Type B pancreatic cell (in vitro differentiated cells): ENCODE results near the gene AJM1. TPM values are rescaled to one million over a fixed set of nuclear protein-coding genes. Genes with fewer than 3 reads are reported as not detected.
A peak's percentile ranks its signal among the peaks of the same experiment; 100 is the strongest.

Experiments
- DNase-seq: peaks from one replicate; pipeline ENCODE4 v3.0.0; 2021; ENCODE audit warnings: mixed read lengths; ENCODE audit not compliant: unreplicated experiment; ENCODE audit errors: extremely low spot score
- H3K27ac Mint-ChIP-seq: 2 replicates; pipeline ENCODE4 v1.8.0; 2021; ENCODE audit warnings: mild to moderate bottlenecking, mixed read lengths
- H3K27me3 Mint-ChIP-seq: 2 replicates; pipeline ENCODE4 v1.8.0; 2021; ENCODE audit warnings: mixed read lengths
- H3K36me3 Mint-ChIP-seq: 2 replicates; pipeline ENCODE4 v1.8.0; 2021; ENCODE audit warnings: mixed read lengths
- H3K4me1 Mint-ChIP-seq: one replicate; pipeline ENCODE4 v1.8.0; 2021; ENCODE audit warnings: mixed read lengths; ENCODE audit not compliant: unreplicated experiment
- H3K4me3 Mint-ChIP-seq: 2 replicates; pipeline ENCODE4 v1.8.0; 2021; ENCODE audit warnings: mild to moderate bottlenecking, mixed read lengths
- H3K9me3 Mint-ChIP-seq: 2 replicates; pipeline ENCODE4 v1.8.0; 2021; ENCODE audit warnings: mixed read lengths
- microRNA-seq: library from miRNA; unstranded; fragments of <30 nt; microRNA quantifications from one replicate; pipeline ENCODE4, GENCODE V29; 2020
- total RNA-seq: library from RNA; stranded (reverse); gene quantifications from 2 replicates; pipeline ENCODE4 v1.2.1, GENCODE V29; 2021; ENCODE audit warnings: low replicate concordance
- TF ChIP-seq, protein P1 (sequence below): fragments of 200-600 bp; sonication (generic); conservative IDR thresholded peaks from 2 replicates; pipeline ENCODE4 v1.5.0; 2021; ENCODE audit warnings: antibody characterized with exemption, mild to moderate bottlenecking

Gene AJM1
- total RNA-seq, 1 donor from 2014 or later = 3.6 TPM

DNA sequence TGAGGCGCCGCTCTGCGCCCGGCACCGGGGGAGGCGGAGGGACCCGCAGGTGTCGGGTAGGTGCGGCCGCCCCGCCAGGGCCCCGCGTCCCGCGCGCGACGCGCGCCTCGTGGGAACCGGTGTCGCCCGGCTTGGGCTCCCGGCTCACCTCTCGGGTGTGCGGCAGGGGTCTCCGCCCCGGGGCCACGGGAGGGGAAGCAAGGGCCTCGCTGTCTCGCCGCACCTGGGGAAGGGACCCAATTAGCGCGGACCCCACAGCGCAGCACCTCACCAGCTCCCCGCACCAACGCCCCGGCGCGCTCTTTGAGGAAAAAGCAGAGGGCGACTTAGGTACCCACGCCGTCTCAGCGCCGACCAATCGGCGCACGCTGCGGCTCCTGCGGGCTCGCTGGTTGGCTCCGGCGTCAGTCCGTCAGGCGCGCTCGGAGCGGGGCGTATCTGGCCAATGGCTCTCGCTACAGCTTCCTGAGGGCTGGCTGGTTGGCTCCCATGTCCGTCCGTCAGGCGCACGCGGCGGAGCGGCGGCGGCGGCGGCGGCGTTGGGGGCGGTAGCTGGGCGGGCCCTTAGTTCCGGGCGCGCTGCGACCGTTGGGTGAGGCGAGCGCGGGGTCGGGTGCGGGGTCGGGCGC, 43.8 kb downstream of the AJM1 start, which contains the start of gene TRAF2:
Gene TRAF2 (plus strand): TSS at position 567 of the 629 bp plus-strand sequence. CDS start 12,225 bp downstream, outside the sequence.
- H3K27me3 Mint-ChIP-seq = no peaks in the 10 kb centered on the region
- no peaks in the 10 kb centered on the region for H3K9me3 Mint-ChIP-seq
- H3K4me1 Mint-ChIP-seq = peaks cover 5% of the 10 kb centered on the region
- peak; percentile 98 for DNase-seq
- H3K36me3 Mint-ChIP-seq = no peaks in the 10 kb centered on the region
- peak within 1 kb of the TSS; percentile 89 for H3K4me3 Mint-ChIP-seq
- H3K27ac Mint-ChIP-seq = peak within 1 kb of the TSS; percentile 77
- TF ChIP-seq, protein P1, sequence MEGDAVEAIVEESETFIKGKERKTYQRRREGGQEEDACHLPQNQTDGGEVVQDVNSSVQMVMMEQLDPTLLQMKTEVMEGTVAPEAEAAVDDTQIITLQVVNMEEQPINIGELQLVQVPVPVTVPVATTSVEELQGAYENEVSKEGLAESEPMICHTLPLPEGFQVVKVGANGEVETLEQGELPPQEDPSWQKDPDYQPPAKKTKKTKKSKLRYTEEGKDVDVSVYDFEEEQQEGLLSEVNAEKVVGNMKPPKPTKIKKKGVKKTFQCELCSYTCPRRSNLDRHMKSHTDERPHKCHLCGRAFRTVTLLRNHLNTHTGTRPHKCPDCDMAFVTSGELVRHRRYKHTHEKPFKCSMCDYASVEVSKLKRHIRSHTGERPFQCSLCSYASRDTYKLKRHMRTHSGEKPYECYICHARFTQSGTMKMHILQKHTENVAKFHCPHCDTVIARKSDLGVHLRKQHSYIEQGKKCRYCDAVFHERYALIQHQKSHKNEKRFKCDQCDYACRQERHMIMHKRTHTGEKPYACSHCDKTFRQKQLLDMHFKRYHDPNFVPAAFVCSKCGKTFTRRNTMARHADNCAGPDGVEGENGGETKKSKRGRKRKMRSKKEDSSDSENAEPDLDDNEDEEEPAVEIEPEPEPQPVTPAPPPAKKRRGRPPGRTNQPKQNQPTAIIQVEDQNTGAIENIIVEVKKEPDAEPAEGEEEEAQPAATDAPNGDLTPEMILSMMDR = no peak

DNA sequence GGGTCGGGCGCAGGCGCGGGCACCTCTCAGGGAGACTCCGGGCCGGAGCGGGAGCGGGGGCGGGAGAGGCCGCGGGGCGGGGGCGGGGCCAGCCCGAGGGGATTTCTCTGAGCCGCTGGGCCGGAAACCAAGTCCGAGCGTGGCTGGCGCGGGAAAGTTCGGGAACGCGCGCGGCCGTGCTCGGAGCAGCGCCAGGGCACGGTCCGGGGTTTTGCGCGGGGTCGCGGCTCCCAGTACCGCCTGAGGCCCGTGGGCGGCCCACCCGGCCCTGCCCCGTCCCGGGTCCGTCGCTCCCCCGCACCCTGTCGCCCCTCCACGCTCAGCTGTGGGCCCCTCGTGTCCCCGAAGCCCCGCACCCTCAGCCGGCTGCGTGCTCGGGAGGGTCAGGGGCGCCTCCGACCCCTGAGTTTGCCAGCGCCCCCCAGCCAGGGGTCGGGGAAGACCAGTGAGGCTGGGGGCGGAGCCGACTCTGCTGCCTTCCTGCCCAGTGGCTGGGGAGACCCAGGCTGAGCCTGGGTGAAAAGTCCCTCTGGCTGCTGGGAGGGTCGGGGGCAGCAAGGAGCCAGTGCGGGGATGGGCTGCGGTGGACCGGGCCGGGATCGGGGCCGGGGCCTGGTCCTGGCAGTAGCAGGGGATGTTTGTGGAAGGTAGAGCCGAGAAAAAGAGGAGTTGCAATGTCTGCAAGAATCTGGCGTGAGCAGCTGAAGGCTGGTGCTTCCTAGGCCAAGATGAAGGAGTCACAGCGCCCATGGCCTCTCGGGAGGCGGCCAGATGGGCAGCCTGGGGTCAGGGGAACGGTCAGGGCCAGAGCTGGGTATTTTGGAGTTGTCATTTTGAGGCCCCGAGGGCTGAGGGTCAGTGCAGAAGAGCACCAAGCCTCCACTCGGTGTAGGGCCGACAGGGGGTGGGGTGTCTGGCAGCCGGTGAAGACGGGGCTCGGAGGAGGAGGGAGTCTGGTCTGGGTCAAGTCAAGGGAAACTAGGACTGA, 44.6 kb downstream of the AJM1 start:
- peaks cover 5% of the 10 kb centered on the region for H3K4me1 Mint-ChIP-seq
- no peaks in the 10 kb centered on the region for H3K27me3 Mint-ChIP-seq
- H3K27ac Mint-ChIP-seq = peak overlapping the region; percentile 77
- no peak for DNase-seq
- no peaks in the 10 kb centered on the region for H3K36me3 Mint-ChIP-seq
- peak overlapping the region; percentile 89 for H3K4me3 Mint-ChIP-seq
- TF ChIP-seq, protein P1 = no peak
- H3K9me3 Mint-ChIP-seq = no peaks in the 10 kb centered on the region

DNA sequence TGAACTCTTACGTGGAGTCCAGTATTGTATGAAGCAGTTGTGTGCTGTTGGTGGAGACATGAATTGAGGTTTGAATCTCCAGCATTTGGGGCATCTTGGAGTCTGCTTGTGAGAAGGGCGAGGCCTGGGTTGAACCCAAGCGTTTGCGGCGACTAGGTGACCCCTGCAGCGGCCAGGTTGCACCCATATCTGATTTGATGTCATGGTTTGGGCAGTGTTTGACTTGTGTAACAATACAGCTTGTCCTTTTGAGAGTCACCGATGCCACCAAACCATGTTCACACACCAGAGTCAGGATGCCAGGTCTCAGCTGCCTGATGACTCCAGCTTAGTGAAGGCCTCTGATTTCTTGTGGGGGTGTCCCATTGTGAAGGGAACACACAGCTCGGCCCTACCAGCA, 46.2 kb downstream of the AJM1 start:
- no peaks in the 10 kb centered on the region for H3K27me3 Mint-ChIP-seq
- no peaks in the 10 kb centered on the region for H3K36me3 Mint-ChIP-seq
- no peaks in the 10 kb centered on the region for H3K9me3 Mint-ChIP-seq
- DNase-seq = no peak
- TF ChIP-seq, protein P1 = no peak
- H3K4me1 Mint-ChIP-seq = peaks cover 5% of the 10 kb centered on the region
- H3K27ac Mint-ChIP-seq = no peak overlapping the region
- peak overlapping the region; percentile 17 for H3K4me3 Mint-ChIP-seq

GRCh38 chr9:136889858-136890257, 47.6 kb downstream of the AJM1 start:
- DNase-seq = no peak
- H3K27ac Mint-ChIP-seq = no peak overlapping the region
- H3K4me3 Mint-ChIP-seq = no peak overlapping the region
- no peaks in the 10 kb centered on the region for H3K36me3 Mint-ChIP-seq
- no peaks in the 10 kb centered on the region for H3K27me3 Mint-ChIP-seq
- no peaks in the 10 kb centered on the region for H3K9me3 Mint-ChIP-seq
- TF ChIP-seq, protein P1 = no peak
- peaks cover 5% of the 10 kb centered on the region for H3K4me1 Mint-ChIP-seq

- no peak for DNase-seq
- no peak overlapping the region for H3K27ac Mint-ChIP-seq
- H3K9me3 Mint-ChIP-seq = no peaks in the 10 kb centered on the region
These were observed 48.4 kb downstream of the AJM1 start for GRCh38 chr9:136890661-136891060.

More at GRCh38 chr9:136890661-136891060, 48.4 kb downstream of the AJM1 start:
- H3K36me3 Mint-ChIP-seq = no peaks in the 10 kb centered on the region
- H3K4me1 Mint-ChIP-seq = peaks cover 5% of the 10 kb centered on the region
- TF ChIP-seq, protein P1 = no peak
- no peak overlapping the region for H3K4me3 Mint-ChIP-seq
- H3K27me3 Mint-ChIP-seq = no peaks in the 10 kb centered on the region

Small RNAs within 50 kb of the gene (microRNA-seq; reads per million reads assigned to microRNA genes)
- gene MIR4292 = not detected
- gene MIR4479 = 0.83 reads per million

Other genes with a start within 250 kb of the AJM1 start
- gene EGFL7, start 179.6 kb upstream of the AJM1 start, total RNA-seq = 20.7 and 25.5 TPM in 2 replicates
- 47.8 and 75.3 TPM in 2 replicates for gene AGPAT2, start 155.0 kb upstream of the AJM1 start, total RNA-seq
- 40.8 and 48.7 TPM in 2 replicates for gene DIPK1B, start 129.9 kb upstream of the AJM1 start, total RNA-seq
- not detected in 2 replicates for gene LCN10, start 99.5 kb upstream of the AJM1 start, total RNA-seq
- gene LCN6, start 94.0 kb upstream of the AJM1 start, total RNA-seq = not detected in 2 replicates
- gene LCN8, start 84.2 kb upstream of the AJM1 start, total RNA-seq = not detected in 2 replicates
- 0.77 and 0.93 TPM in 2 replicates for gene LCN15, start 78.0 kb upstream of the AJM1 start, total RNA-seq
- 62.3 and 98.6 TPM in 2 replicates for gene TMEM141, start 51.1 kb upstream of the AJM1 start, total RNA-seq
- gene CCDC183, start 46.1 kb upstream of the AJM1 start, total RNA-seq = 2.9 and 6.1 TPM in 2 replicates
- 94.2 and 112 TPM in 2 replicates for gene RABL6, start 34.5 kb upstream of the AJM1 start, total RNA-seq
- 176 and 199 TPM in 2 replicates for gene PHPT1, start 6.9 kb downstream of the AJM1 start, total RNA-seq
- gene MAMDC4, start 9.9 kb downstream of the AJM1 start, total RNA-seq = 18.4 and 29.1 TPM in 2 replicates
- 324 and 342 TPM in 2 replicates for gene EDF1, start 23.8 kb downstream of the AJM1 start, total RNA-seq
- 19.4 and 22.3 TPM in 2 replicates for gene TRAF2, start 44.0 kb downstream of the AJM1 start, total RNA-seq
- 82.8 and 110 TPM in 2 replicates for gene FBXW5, start 102.3 kb downstream of the AJM1 start, total RNA-seq
- gene C8G, start 102.8 kb downstream of the AJM1 start, total RNA-seq = 2.8 and 4.1 TPM in 2 replicates
- gene LCN12, start 109.8 kb downstream of the AJM1 start, total RNA-seq = 7.9 and 8.3 TPM in 2 replicates
- gene PTGDS, start 135.0 kb downstream of the AJM1 start, total RNA-seq = 1.4 and 1.7 TPM in 2 replicates
- gene LCNL1, start 140.5 kb downstream of the AJM1 start, total RNA-seq = not detected in 2 replicates
- 63.4 and 100 TPM in 2 replicates for gene PAXX, start 149.9 kb downstream of the AJM1 start, total RNA-seq
- gene CLIC3, start 154.1 kb downstream of the AJM1 start, total RNA-seq = 38.6 and 63.3 TPM in 2 replicates
- 44.7 and 47.7 TPM in 2 replicates for gene ABCA2, start 185.8 kb downstream of the AJM1 start, total RNA-seq
- not detected in 2 replicates for gene FUT7, start 189.6 kb downstream of the AJM1 start, total RNA-seq
- 68.0 and 70.3 TPM in 2 replicates for gene NPDC1, start 203.7 kb downstream of the AJM1 start, total RNA-seq
- 3.3 and 6.4 TPM in 2 replicates for gene ENTPD2, start 211.6 kb downstream of the AJM1 start, total RNA-seq
- gene SAPCD2, start 228.1 kb downstream of the AJM1 start, total RNA-seq = 19.1 and 21.9 TPM in 2 replicates
- 3.4 and 5.4 TPM in 2 replicates for gene UAP1L1, start 235.0 kb downstream of the AJM1 start, total RNA-seq
- gene MAN1B1, start 244.5 kb downstream of the AJM1 start, total RNA-seq = 50.3 and 58.9 TPM in 2 replicates